ENCODE data around the gene NTNG1.

NTNG1 gene

GRCh38 chr1:107487506-107487905 is 346.7 kb downstream of the NTNG1 start:
- in situ Hi-C loops (cut with HindIII; ENCODE audit: low sequenced_read_pairs), result no loop called here

- in situ Hi-C loops (cut with HindIII; ENCODE audit: low sequenced_read_pairs), result no loop called here
Measured at GRCh38 chr1:107491582-107491981, 350.7 kb downstream of the NTNG1 start.

- in situ Hi-C loops (cut with HindIII; ENCODE audit: low sequenced_read_pairs), result no loop called here
Measured at GRCh38 chr1:107493111-107493716, 352.4 kb downstream of the NTNG1 start.

- in situ Hi-C loops (cut with HindIII; ENCODE audit: low sequenced_read_pairs), result no loop called here
Measured at GRCh38 chr1:107494061-107494460, 353.2 kb downstream of the NTNG1 start.

GRCh38 chr1:107496002-107496401 is 355.2 kb downstream of the NTNG1 start:
- in situ Hi-C loops (cut with HindIII; ENCODE audit: low sequenced_read_pairs), result no loop called here

GRCh38 chr1:107499139-107499744 is 358.4 kb downstream of the NTNG1 start:
- in situ Hi-C loops (cut with HindIII; ENCODE audit: low sequenced_read_pairs), result no loop called here

- in situ Hi-C loops (cut with HindIII; ENCODE audit: low sequenced_read_pairs), result no loop called here
Measured at GRCh38 chr1:107501081-107501605, 360.3 kb downstream of the NTNG1 start.

GRCh38 chr1:107510347-107510746 is 369.5 kb downstream of the NTNG1 start:
- in situ Hi-C loops (cut with HindIII; ENCODE audit: low sequenced_read_pairs), result no loop called here

GRCh38 chr1:107512836-107513235 is 372.0 kb downstream of the NTNG1 start:
- in situ Hi-C loops (cut with HindIII; ENCODE audit: low sequenced_read_pairs), result no loop called here

GRCh38 chr1:107514841-107515240 is 374.0 kb downstream of the NTNG1 start:
- in situ Hi-C loops (cut with HindIII; ENCODE audit: low sequenced_read_pairs), result no loop called here

GRCh38 chr1:107515702-107516101 is 374.9 kb downstream of the NTNG1 start:
- in situ Hi-C loops (cut with HindIII; ENCODE audit: low sequenced_read_pairs), result no loop called here

- in situ Hi-C loops (cut with HindIII; ENCODE audit: low sequenced_read_pairs), result no loop called here
Measured at GRCh38 chr1:107523061-107523460, 382.2 kb downstream of the NTNG1 start.

- in situ Hi-C loops (cut with HindIII; ENCODE audit: low sequenced_read_pairs), result no loop called here
Measured at GRCh38 chr1:107523736-107524135, 382.9 kb downstream of the NTNG1 start.

- in situ Hi-C loops (cut with HindIII; ENCODE audit: low sequenced_read_pairs), result no loop called here
Measured at GRCh38 chr1:107524301-107524700, 383.5 kb downstream of the NTNG1 start.

- in situ Hi-C loops (cut with HindIII; ENCODE audit: low sequenced_read_pairs), result no loop called here
Measured at GRCh38 chr1:107525145-107525544, 384.3 kb downstream of the NTNG1 start.

- in situ Hi-C loops (cut with HindIII; ENCODE audit: low sequenced_read_pairs), result no loop called here
Measured at GRCh38 chr1:107525961-107526360, 385.1 kb downstream of the NTNG1 start.

GRCh38 chr1:107526524-107527198 is 385.8 kb downstream of the NTNG1 start:
- in situ Hi-C loops (cut with HindIII; ENCODE audit: low sequenced_read_pairs), result no loop called here

- in situ Hi-C loops (cut with HindIII; ENCODE audit: low sequenced_read_pairs), result no loop called here
Measured at GRCh38 chr1:107529511-107530149, 388.8 kb downstream of the NTNG1 start.

- in situ Hi-C loops (cut with HindIII; ENCODE audit: low sequenced_read_pairs), result no loop called here
Measured at GRCh38 chr1:107530543-107530942, 389.7 kb downstream of the NTNG1 start.

GRCh38 chr1:107531065-107531908 is 390.4 kb downstream of the NTNG1 start:
- in situ Hi-C loops (cut with HindIII; ENCODE audit: low sequenced_read_pairs), result no loop called here

- in situ Hi-C loops (cut with HindIII; ENCODE audit: low sequenced_read_pairs), result no loop called here
Measured at GRCh38 chr1:107532318-107532717, 391.5 kb downstream of the NTNG1 start.
